SK-N-MC (cell line): ENCODE measurements around the gene CACNB2.

Source experiments
- EZH2 ChIP-seq: fragments of 200-600 bp; sonication (generic); IDR thresholded peaks from one replicate; pipeline ENCODE4 v1.6.1; 2017; ENCODE audit warnings: antibody characterized with exemption
- FOXP2 ChIP-seq: optimal IDR thresholded peaks from 2 replicates; pipeline ENCODE3; 2011; ENCODE audit warnings: mild to moderate bottlenecking, moderate library complexity; ENCODE audit not compliant: insufficient read depth; ENCODE audit errors: extremely low read length, control extremely low read depth
- POLR2AphosphoS5 ChIP-seq: IDR thresholded peaks from 2 replicates; pipeline ENCODE4 v1.6.1; 2012; ENCODE audit warnings: mild to moderate bottlenecking, low read depth, low read length, borderline replicate concordance

GRCh38 chr10:18136073-18136791, 4.0 kb upstream of the CACNB2 start:
- TF ChIP-seq FOXP2 (no peak), POLR2AphosphoS5 (no peak), EZH2 (no peak)
